Mesendoderm (in vitro differentiated cells): Measurements from ENCODE around the gene E2F1.
"Not testable (repeated sequence)": the region's sequence is repeated elsewhere in the genome, so short reads cannot be mapped to it uniquely, and the experiment has no call there.

ENCODE experiments used
- DNase-seq: peaks from one replicate; pipeline ENCODE4 v3.0.0; 2013
- H2AK5ac ChIP-seq: 2 replicates; pipeline ENCODE4 v1.6.1; 2013; ENCODE audit warnings: low read length, inconsistent platforms
- H2BK120ac ChIP-seq: 2 replicates; pipeline ENCODE4 v1.6.1; 2013; ENCODE audit warnings: low read depth, mild to moderate bottlenecking, low read length, moderate library complexity, mixed read lengths
- H2BK15ac ChIP-seq: replicated peaks from 2 replicates; pipeline ENCODE4 v1.6.1; 2013; ENCODE audit warnings: low read depth, mild to moderate bottlenecking, moderate library complexity
- H2BK5ac ChIP-seq: 2 replicates; pipeline ENCODE4 v1.6.1; 2013; ENCODE audit warnings: low read length, inconsistent platforms
- H3K18ac ChIP-seq: 2 replicates; pipeline ENCODE4 v1.6.1; 2013; ENCODE audit warnings: mild to moderate bottlenecking, low read length, mixed read lengths
- H3K23ac ChIP-seq: one replicate; pipeline ENCODE4 v1.6.1; 2013; ENCODE audit warnings: low read length
- H3K27ac ChIP-seq: 2 replicates; pipeline ENCODE4 v1.5.1; 2013; ENCODE audit warnings: low read depth, mild to moderate bottlenecking, inconsistent platforms, low read length, moderate library complexity
- H3K27me3 ChIP-seq: 2 replicates; pipeline ENCODE4 v1.6.1; 2013; ENCODE audit warnings: low read length, control low read depth, mild to moderate bottlenecking, inconsistent platforms; ENCODE audit not compliant: insufficient read depth, poor library complexity
- H3K36me3 ChIP-seq: 2 replicates; pipeline ENCODE4 v1.6.1; 2013; ENCODE audit warnings: low read length, inconsistent platforms; ENCODE audit not compliant: control insufficient read depth, insufficient read depth
- H3K4ac ChIP-seq: one replicate; pipeline ENCODE4 v1.6.1; 2013; ENCODE audit warnings: low read depth, mild to moderate bottlenecking, low read length, moderate library complexity
- H3K4me1 ChIP-seq: 2 replicates; pipeline ENCODE4 v1.6.1; 2013; ENCODE audit warnings: low read depth, low read length, inconsistent platforms; ENCODE audit not compliant: control insufficient read depth
- H3K4me2 ChIP-seq: 2 replicates; pipeline ENCODE4 v1.6.1; 2013; ENCODE audit warnings: low read length
- H3K4me3 ChIP-seq: 2 replicates; pipeline ENCODE4 v1.5.1; 2013; ENCODE audit warnings: mild to moderate bottlenecking, low read length
- H3K56ac ChIP-seq: one replicate; pipeline ENCODE4 v1.6.1; 2013; ENCODE audit warnings: low read length
- H3K79me1 ChIP-seq: 2 replicates; pipeline ENCODE4 v1.6.1; 2013; ENCODE audit warnings: low read length, inconsistent platforms
- H3K79me2 ChIP-seq: 2 replicates; pipeline ENCODE4 v1.6.1; 2013; ENCODE audit warnings: mild to moderate bottlenecking, low read length; ENCODE audit not compliant: control insufficient read depth, insufficient read depth
- H3K9ac ChIP-seq: 2 replicates; pipeline ENCODE4 v1.6.1; 2013; ENCODE audit warnings: low read length, inconsistent platforms
- H4K5ac ChIP-seq: one replicate; pipeline ENCODE4 v1.6.1; 2013; ENCODE audit warnings: low read length
- H4K8ac ChIP-seq: one replicate; pipeline ENCODE4 v1.6.1; 2013; ENCODE audit warnings: low read depth, mild to moderate bottlenecking, control low read depth, low read length, moderate library complexity
- WGBS: extraction: QIAGEN DNeasy Blood & Tissue Kit; methylation state at CpG from one replicate; pipeline ENCODE4 v1.1.7; 2013; ENCODE audit warnings: low lambda C conversion rate, missing lambda C conversion rate; ENCODE audit not compliant: insufficient coverage; ENCODE audit errors: extremely low coverage; 5-methylcytosine and 5-hydroxymethylcytosine counted together

Gene E2F1

GRCh38 chr20:33701629-33702450 lies 15.7 kb upstream of the E2F1 start:
- no peak overlapping the region for H3K4me2 ChIP-seq
- H3K4ac ChIP-seq: no peak overlapping the region
- H3K79me1 ChIP-seq: no peaks in the 10 kb centered on the region
- no peaks in the 10 kb centered on the region for H3K27me3 ChIP-seq
- DNase-seq: no peak
- no peaks in the 10 kb centered on the region for H3K36me3 ChIP-seq
- no peak overlapping the region for H3K56ac ChIP-seq
- H2BK120ac ChIP-seq: no peak overlapping the region
- no peak overlapping the region for H4K8ac ChIP-seq
- H4K5ac ChIP-seq: no peak overlapping the region
- no peaks in the 10 kb centered on the region for H3K4me1 ChIP-seq
- no peak overlapping the region for H2AK5ac ChIP-seq
- no peak overlapping the region for H3K9ac ChIP-seq
- WGBS: no CpG with 5 or more reads among the region's 27 CpGs
- H2BK5ac ChIP-seq: no peak overlapping the region
- no peak overlapping the region for H3K23ac ChIP-seq
- no peak overlapping the region for H3K27ac ChIP-seq
- no peak overlapping the region for H2BK15ac ChIP-seq
- no peak overlapping the region for H3K18ac ChIP-seq
- no peak overlapping the region for H3K4me3 ChIP-seq
- no peaks in the 10 kb centered on the region for H3K79me2 ChIP-seq

DNA sequence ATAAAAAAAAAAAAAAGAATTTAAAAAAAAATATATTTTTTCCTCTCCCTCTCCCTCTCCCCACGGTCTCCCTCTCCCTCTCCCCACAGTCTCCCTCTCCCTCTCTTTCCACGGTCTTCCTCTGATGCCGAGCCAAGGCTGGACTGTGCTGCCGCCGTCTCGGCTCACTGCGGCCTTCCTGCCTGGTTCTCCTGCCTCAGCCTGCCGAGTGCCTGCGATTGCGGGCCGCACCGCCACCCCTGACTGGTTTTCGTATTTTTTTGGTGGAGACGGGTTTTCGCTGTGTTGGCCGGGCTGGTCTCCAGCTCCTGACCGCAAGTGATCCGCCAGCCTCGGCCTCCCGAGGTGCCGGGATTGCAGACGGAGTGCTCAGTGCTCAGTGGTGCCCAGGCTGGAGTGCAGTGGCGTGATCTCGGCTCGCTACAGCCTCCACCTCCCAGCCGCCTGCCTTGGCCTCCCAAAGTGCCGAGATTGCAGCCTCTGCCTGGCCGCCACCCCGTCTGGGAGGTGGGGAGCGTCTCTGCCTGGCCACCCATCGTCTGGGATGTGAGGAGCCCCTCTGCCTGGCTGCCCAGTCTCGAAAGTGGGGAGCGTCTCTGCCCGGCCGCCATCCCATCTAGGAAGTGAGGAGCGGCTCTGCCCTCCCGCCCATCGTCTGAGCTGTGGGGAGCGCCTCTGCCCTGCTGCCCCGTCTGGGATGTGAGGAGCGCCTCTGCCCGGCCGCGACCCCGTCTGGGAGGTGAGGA lies 14.7 kb upstream of the E2F1 start:
- not testable (repeated sequence) for H3K4me3 ChIP-seq, DNase-seq, H3K4ac ChIP-seq, H4K5ac ChIP-seq, H2BK120ac ChIP-seq, H3K36me3 ChIP-seq, H3K23ac ChIP-seq, H3K27me3 ChIP-seq, H3K79me1 ChIP-seq, H3K79me2 ChIP-seq, H4K8ac ChIP-seq, H3K4me1 ChIP-seq, H3K4me2 ChIP-seq, H3K9ac ChIP-seq, H3K27ac ChIP-seq, H2BK5ac ChIP-seq, H3K18ac ChIP-seq, H2BK15ac ChIP-seq, H2AK5ac ChIP-seq, H3K56ac ChIP-seq
- whole genome bisulfite sequencing: no CpG with 5 or more reads among the region's 45 CpGs

DNA sequence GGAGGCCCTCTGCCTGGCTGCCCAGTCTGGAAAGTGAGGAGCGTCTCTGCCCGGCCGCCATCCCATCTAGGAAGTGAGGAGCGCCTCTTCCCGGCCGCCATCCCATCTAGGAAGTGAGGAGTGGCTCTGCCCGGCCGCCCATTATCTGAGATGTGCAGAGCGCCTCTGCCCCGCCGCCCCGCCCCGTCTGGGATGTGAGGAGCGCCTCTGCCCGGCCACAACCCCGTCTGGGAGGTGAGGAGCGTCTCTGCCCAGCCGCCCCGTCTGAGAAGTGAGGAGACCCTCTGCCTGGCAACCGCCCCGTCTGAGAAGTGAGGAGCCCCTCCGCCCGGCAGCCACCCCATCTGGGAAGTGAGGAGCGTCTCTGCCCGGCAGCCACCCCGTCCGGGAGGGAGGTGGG lies 12.8 kb upstream of the E2F1 start:
- not testable (repeated sequence) for H3K36me3 ChIP-seq, H3K79me1 ChIP-seq, H2BK120ac ChIP-seq

DNA sequence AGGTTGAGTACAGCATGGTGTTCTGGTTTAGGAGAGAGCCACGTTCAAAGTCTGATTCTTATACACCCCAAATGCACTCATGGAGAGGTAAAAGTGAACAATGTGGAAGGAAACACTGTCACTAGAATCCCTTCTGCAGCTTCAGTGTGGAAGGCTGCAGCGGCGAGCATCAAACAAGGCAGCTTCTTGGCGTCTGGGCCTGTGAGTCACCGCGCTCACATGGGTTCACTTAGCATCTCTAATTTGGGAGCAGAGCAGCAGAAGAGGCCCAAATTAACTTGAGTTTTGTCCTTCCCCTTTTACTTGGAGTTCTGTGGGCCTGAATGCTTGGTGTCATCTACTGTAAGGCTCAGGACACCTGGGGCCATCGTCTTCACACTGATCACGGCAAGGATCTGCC lies 10.9 kb upstream of the E2F1 start:
- Histone ChIP-seq H3K56ac (no peak overlapping the region), H3K4me1 (no peaks in the 10 kb centered on the region), H3K79me1 (no peaks in the 10 kb centered on the region), H2BK15ac (no peak overlapping the region), H3K9ac (no peak overlapping the region), H4K5ac (no peak overlapping the region), H3K23ac (no peak overlapping the region), H3K4me2 (no peak overlapping the region), H3K4ac (no peak overlapping the region), H3K36me3 (no peaks in the 10 kb centered on the region), H3K4me3 (no peak overlapping the region), H4K8ac (no peak overlapping the region), H3K27me3 (no peaks in the 10 kb centered on the region), H3K27ac (no peak overlapping the region), H2BK5ac (no peak overlapping the region), H3K18ac (no peak overlapping the region), H2BK120ac (no peak overlapping the region), H2AK5ac (no peak overlapping the region), H3K79me2 (no peaks in the 10 kb centered on the region)
- no CpG with 5 or more reads among the region's 8 CpGs for WGBS
- DNase-seq: no peak

More for the DNA sequence above, 12.8 kb upstream of the E2F1 start:
- H3K18ac ChIP-seq, H4K5ac ChIP-seq, DNase-seq, H3K4me2 ChIP-seq, H3K4me1 ChIP-seq, H2BK5ac ChIP-seq, H3K9ac ChIP-seq, H3K79me2 ChIP-seq, H3K4me3 ChIP-seq, H3K27ac ChIP-seq, H3K27me3 ChIP-seq, H3K4ac ChIP-seq, H3K23ac ChIP-seq, H4K8ac ChIP-seq, H2BK15ac ChIP-seq, H3K56ac ChIP-seq, H2AK5ac ChIP-seq: not testable (repeated sequence)
- WGBS: no CpG with 5 or more reads among the region's 27 CpGs

DNA sequence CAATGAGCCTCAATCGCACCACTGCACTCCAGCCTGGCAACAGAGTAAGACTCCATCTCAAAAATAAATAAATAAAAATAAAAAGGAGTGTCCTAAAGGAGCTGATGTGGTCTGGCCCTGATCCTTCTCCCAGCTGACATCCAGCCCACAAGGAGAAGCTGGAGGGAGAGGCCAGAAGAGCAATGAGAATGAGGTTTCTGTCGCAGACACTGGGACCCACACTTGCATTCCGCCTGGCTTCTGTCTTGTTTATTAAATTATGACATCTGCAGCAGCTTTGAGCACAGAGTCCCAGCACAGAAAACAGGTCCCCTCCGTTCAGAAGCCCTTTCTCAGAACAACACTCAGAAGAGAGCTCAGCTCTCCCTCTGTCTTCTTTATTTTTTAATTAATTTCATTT lies 10.3 kb upstream of the E2F1 start:
- no peak overlapping the region for H3K18ac ChIP-seq
- H3K4me1 ChIP-seq: no peaks in the 10 kb centered on the region
- no peak overlapping the region for H2BK5ac ChIP-seq
- H3K79me2 ChIP-seq: no peaks in the 10 kb centered on the region
- no peak overlapping the region for H2BK120ac ChIP-seq
- no peak overlapping the region for H3K27ac ChIP-seq
- H2BK15ac ChIP-seq: no peak overlapping the region
- no peak overlapping the region for H3K23ac ChIP-seq
- no peak overlapping the region for H4K8ac ChIP-seq
- no peak overlapping the region for H3K4me3 ChIP-seq
- no peak overlapping the region for H3K4ac ChIP-seq
- no peak overlapping the region for H3K9ac ChIP-seq
- no CpG with 5 or more reads among the region's 4 CpGs for WGBS
- H3K36me3 ChIP-seq: no peaks in the 10 kb centered on the region
- H3K4me2 ChIP-seq: no peak overlapping the region
- H3K27me3 ChIP-seq: no peaks in the 10 kb centered on the region
- no peak overlapping the region for H3K56ac ChIP-seq
- no peak for DNase-seq
- H3K79me1 ChIP-seq: no peaks in the 10 kb centered on the region
- H4K5ac ChIP-seq: no peak overlapping the region
- H2AK5ac ChIP-seq: no peak overlapping the region
